ENCODE measurements around the gene SLC46A1. TPM values are rescaled to one million over a fixed set of nuclear protein-coding genes. Genes with fewer than 3 reads are reported as not detected.

Gene SLC46A1
- total and polyA plus RNA-seq, 2 donors (not counting 1 experiment from before 2014, with no cell fraction given): 4.6 to 5.1 TPM

GRCh38 chr17:28390984-28391383, 15.0 kb downstream of the SLC46A1 start:
- no peaks in the 10 kb centered on the region for H3K9me3 ChIP-seq (ENCODE audit: control insufficient read depth, insufficient read depth, low read depth, low read length)
- no peak overlapping the region for H3K4me2 ChIP-seq (ENCODE audit: extremely low read depth, insufficient read depth, low read length)
- H3K36me3 ChIP-seq (ENCODE audit: control insufficient read depth, insufficient read depth, low read length): peaks cover 5% of the 10 kb centered on the region
- TF ChIP-seq EZH2 (IDR thresholded peaks at IDR 0.05; ENCODE audit: low read length, missing control alignments) (no peak), CTCF (conservative IDR thresholded peaks at IDR 0.05 in 1 of 2, IDR thresholded peaks at IDR 0.05 in 1 of 2; ENCODE audit: low read depth in 1 of 2, low read length in 2 of 2) (no peak)
- H3K79me2 ChIP-seq (ENCODE audit: control insufficient read depth, insufficient read depth, low read length): no peaks in the 10 kb centered on the region
- no peaks in the 10 kb centered on the region for H3K27me3 ChIP-seq (ENCODE audit: control insufficient read depth, insufficient read depth, low read length)
- no peaks in the 10 kb centered on the region for H3K4me1 ChIP-seq (ENCODE audit: control insufficient read depth, extremely low read depth, insufficient read depth, low read length)
- H2AFZ ChIP-seq (ENCODE audit: low read length): no peak overlapping the region
- H4K20me1 ChIP-seq (ENCODE audit: control insufficient read depth, extremely low read depth, insufficient read depth, low read length): no peaks in the 10 kb centered on the region
- DNase-seq (ENCODE audit: low read depth in 2 of 2): no peak
- no peak overlapping the region for H3K9ac ChIP-seq (ENCODE audit: insufficient read depth, low read length)
- no peak overlapping the region for H3K27ac ChIP-seq (ENCODE audit: insufficient read depth, low read length)
- H3K4me3 ChIP-seq (replicated peaks in 1 of 4; ENCODE audit: control extremely low read depth in 1 of 4, insufficient read depth in 1 of 4, low read depth in 3 of 4, low read length in 4 of 4): no peak overlapping the region

- no peak overlapping the region for H3K4me3 ChIP-seq (replicated peaks in 1 of 4; ENCODE audit: control extremely low read depth in 1 of 4, insufficient read depth in 1 of 4, low read depth in 3 of 4, low read length in 4 of 4)
- H3K27ac ChIP-seq (ENCODE audit: insufficient read depth, low read length): no peak overlapping the region
- no peaks in the 10 kb centered on the region for H3K4me1 ChIP-seq (ENCODE audit: control insufficient read depth, extremely low read depth, insufficient read depth, low read length)
- no peaks in the 10 kb centered on the region for H3K27me3 ChIP-seq (ENCODE audit: control insufficient read depth, insufficient read depth, low read length)
- no peak overlapping the region for H2AFZ ChIP-seq (ENCODE audit: low read length)
- no peak overlapping the region for H3K9ac ChIP-seq (ENCODE audit: insufficient read depth, low read length)
- no peaks in the 10 kb centered on the region for H4K20me1 ChIP-seq (ENCODE audit: control insufficient read depth, extremely low read depth, insufficient read depth, low read length)
- H3K36me3 ChIP-seq (ENCODE audit: control insufficient read depth, insufficient read depth, low read length): peaks cover 4% of the 10 kb centered on the region
- DNase-seq (ENCODE audit: low read depth in 2 of 2): no peak
- no peak overlapping the region for H3K4me2 ChIP-seq (ENCODE audit: extremely low read depth, insufficient read depth, low read length)
- no peaks in the 10 kb centered on the region for H3K9me3 ChIP-seq (ENCODE audit: control insufficient read depth, insufficient read depth, low read depth, low read length)
- no peaks in the 10 kb centered on the region for H3K79me2 ChIP-seq (ENCODE audit: control insufficient read depth, insufficient read depth, low read length)
- no peak for TF ChIP-seq CTCF (conservative IDR thresholded peaks at IDR 0.05 in 1 of 2, IDR thresholded peaks at IDR 0.05 in 1 of 2; ENCODE audit: low read depth in 1 of 2, low read length in 2 of 2)
- no peak for TF ChIP-seq EZH2 (IDR thresholded peaks at IDR 0.05; ENCODE audit: low read length, missing control alignments)
Observed at GRCh38 chr17:28390563-28390962, 15.4 kb downstream of the SLC46A1 start.

GRCh38 chr17:28390141-28390540, 15.9 kb downstream of the SLC46A1 start:
- H3K9ac ChIP-seq (ENCODE audit: insufficient read depth, low read length): no peak overlapping the region
- H3K4me1 ChIP-seq (ENCODE audit: control insufficient read depth, extremely low read depth, insufficient read depth, low read length): no peaks in the 10 kb centered on the region
- H3K4me3 ChIP-seq (replicated peaks in 1 of 4; ENCODE audit: control extremely low read depth in 1 of 4, insufficient read depth in 1 of 4, low read depth in 3 of 4, low read length in 4 of 4): no peak overlapping the region
- no peaks in the 10 kb centered on the region for H4K20me1 ChIP-seq (ENCODE audit: control insufficient read depth, extremely low read depth, insufficient read depth, low read length)
- H3K9me3 ChIP-seq (ENCODE audit: control insufficient read depth, insufficient read depth, low read depth, low read length): no peaks in the 10 kb centered on the region
- H3K27ac ChIP-seq (ENCODE audit: insufficient read depth, low read length): no peak overlapping the region
- no peaks in the 10 kb centered on the region for H3K79me2 ChIP-seq (ENCODE audit: control insufficient read depth, insufficient read depth, low read length)
- DNase-seq (ENCODE audit: low read depth in 2 of 2): no peak
- TF ChIP-seq CTCF (conservative IDR thresholded peaks at IDR 0.05 in 1 of 2, IDR thresholded peaks at IDR 0.05 in 1 of 2; ENCODE audit: low read depth in 1 of 2, low read length in 2 of 2): no peak
- TF ChIP-seq EZH2 (IDR thresholded peaks at IDR 0.05; ENCODE audit: low read length, missing control alignments): no peak
- no peak overlapping the region for H2AFZ ChIP-seq (ENCODE audit: low read length)
- peaks cover 4% of the 10 kb centered on the region for H3K36me3 ChIP-seq (ENCODE audit: control insufficient read depth, insufficient read depth, low read length)
- H3K4me2 ChIP-seq (ENCODE audit: extremely low read depth, insufficient read depth, low read length): no peak overlapping the region
- no peaks in the 10 kb centered on the region for H3K27me3 ChIP-seq (ENCODE audit: control insufficient read depth, insufficient read depth, low read length)

Data from fibroblast of lung (primary cell).